Naive thymus-derived CD4-positive, alpha-beta T cell (primary cell): Measurements from ENCODE around the gene CCDC57. TPM values are rescaled to one million over a fixed set of nuclear protein-coding genes. Genes with fewer than 3 reads are reported as not detected.

ENCODE experiments used
- ATAC-seq: fragments of 150-1000 bp; cut with Tn5 transposase; 2 replicates; pipeline ENCODE4 v1.10.0; 2021; ENCODE audit warnings: mild to moderate bottlenecking, moderate library complexity
- CTCF ChIA-PET: fragments of 350-600 bp; sonication (Branson Sonifier 250); formaldehyde crosslinking; loops from one replicate; lab custom pipeline; 2021; ENCODE audit warnings: antibody characterized with exemption; lab: Charles Lee
- POLR2A ChIA-PET: fragments of 350-600 bp; sonication (Branson Sonifier 250); formaldehyde crosslinking; loops from one replicate; lab custom pipeline; 2021; ENCODE audit warnings: antibody characterized with exemption, inconsistent platforms; lab: Charles Lee
- DNase-seq, 9 donors: peaks; one replicate each; pipeline versions ENCODE4 v3.0.0 to v3.0.0-alpha.2; 2020 to 2022; ENCODE audit warnings: mixed read lengths in 1 of 9
- H3K27ac ChIP-seq: one replicate; pipeline ENCODE4 v1.7.0; 2013; ENCODE audit warnings: mild to moderate bottlenecking, low read depth, low read length, moderate library complexity
- H3K27me3 ChIP-seq, 2 donors: one replicate each; pipeline ENCODE4 v1.7.0; 2013; ENCODE audit warnings: low read length in 2 of 2, mild to moderate bottlenecking in 2 of 2, moderate library complexity in 2 of 2; ENCODE audit not compliant: control insufficient read depth in 2 of 2, insufficient read depth in 2 of 2
- H3K36me3 ChIP-seq, 3 experiments: 1 replicate in 2 of 3; 2 replicates in 1 of 3; pipeline ENCODE4 v1.7.0; 2013; ENCODE audit warnings: low read length in 3 of 3, mild to moderate bottlenecking in 3 of 3, moderate library complexity in 1 of 3; ENCODE audit not compliant: insufficient read depth in 3 of 3, control insufficient read depth in 2 of 3
- H3K4me1 ChIP-seq, 2 donors: one replicate each; pipeline ENCODE4 v1.7.0; 2013; ENCODE audit warnings: low read length in 2 of 2, mild to moderate bottlenecking in 2 of 2, moderate library complexity in 1 of 2; ENCODE audit not compliant: control insufficient read depth in 2 of 2, insufficient read depth in 2 of 2
- H3K4me3 ChIP-seq: 2 replicates; pipeline ENCODE4 v1.7.0; 2013; ENCODE audit warnings: mild to moderate bottlenecking, low read length
- H3K9me3 ChIP-seq, 3 experiments: 1 replicate in 2 of 3; 2 replicates in 1 of 3; pipeline ENCODE4 v1.7.0; 2013; ENCODE audit warnings: low read length in 3 of 3; ENCODE audit not compliant: control insufficient read depth in 2 of 3
- H3K27ac Mint-ChIP-seq, 9 donors: one replicate each; pipeline ENCODE4 v1.8.0; 2020 to 2022; ENCODE audit warnings: mixed read lengths in 9 of 9, mild to moderate bottlenecking in 8 of 9, moderate library complexity in 5 of 9, inconsistent platforms in 2 of 9
- H3K27me3 Mint-ChIP-seq, 5 donors: one replicate each; pipeline ENCODE4 v1.8.0; 2021 to 2022; ENCODE audit warnings: mixed read lengths in 5 of 5, mild to moderate bottlenecking in 1 of 5
- H3K36me3 Mint-ChIP-seq, 5 donors: one replicate each; pipeline ENCODE4 v1.8.0; 2020 to 2022; ENCODE audit warnings: mixed read lengths in 5 of 5, mild to moderate bottlenecking in 3 of 5, inconsistent platforms in 1 of 5
- H3K4me1 Mint-ChIP-seq, 7 donors: one replicate each; pipeline ENCODE4 v1.8.0; 2020 to 2022; ENCODE audit warnings: mixed read lengths in 7 of 7, mild to moderate bottlenecking in 3 of 7, inconsistent platforms in 1 of 7
- H3K4me3 Mint-ChIP-seq, 10 donors: one replicate each; pipeline ENCODE4 v1.8.0; 2020 to 2022; ENCODE audit warnings: mild to moderate bottlenecking in 10 of 10, mixed read lengths in 10 of 10, moderate library complexity in 6 of 10, inconsistent platforms in 2 of 10
- H3K9me3 Mint-ChIP-seq, 11 donors: one replicate each; pipeline ENCODE4 v1.8.0; 2020 to 2022; ENCODE audit warnings: mixed read lengths in 11 of 11, mild to moderate bottlenecking in 4 of 11, inconsistent platforms in 1 of 11, moderate library complexity in 1 of 11
- intact Hi-C, 2 donors: fragments of 100-400 bp; cut with micrococcal nuclease; formaldehyde crosslinking; loops; one replicate each; pipeline ENCODE4 v1.15.1; 2023
- polyA plus RNA-seq, 2 donors: library from polyadenylated mRNA; unstranded; fragments of 300-500 nt; fragmentation: Illumina TruSeq; gene quantifications; one replicate each; pipeline ENCODE4 v1.2.3, GENCODE V29; 2021
- total RNA-seq, 6 experiments: library from RNA in 5 of 6; stranded (reverse) in 5 of 6; gene quantifications; 1 replicate in 5 of 6; 2 replicates in 1 of 6; pipeline ENCODE4 v1.2.3 and lab custom pipeline; 2021 to 2026

Gene CCDC57
- total and polyA plus RNA-seq, 7 experiments from 2014 or later: 32.1 to 127 (median 92.1) TPM

GRCh38 chr17:82108961-82109475 is 103.6 kb downstream of the CCDC57 start:
- H3K4me1 Mint-ChIP-seq: peaks cover 15 to 42% (median 32%) of the 10 kb centered on the region in 7 donors
- H3K27me3 ChIP-seq: no peaks in the 10 kb centered on the region
- peak overlapping the region in 2 of 10 donors; percentile 27 to 30 for H3K4me3 Mint-ChIP-seq
- no peaks in the 10 kb centered on the region for H3K27me3 Mint-ChIP-seq
- POLR2A ChIA-PET: interaction anchor here (0.9 to 1.4 kb wide), 3 partner anchors 13 to 18 kb away, joined by 3 to 4 read pairs (median 3); no protein-coding TSS in a partner anchor
- H3K36me3 ChIP-seq: peaks cover 0 to 12% (median 0%) of the 10 kb centered on the region in 3 experiments
- no peak for DNase-seq
- CTCF ChIA-PET: no interaction called here
- peaks cover 0 to 18% (median 0%) of the 10 kb centered on the region in 5 donors for H3K36me3 Mint-ChIP-seq
- intact Hi-C loops: no loop called here
- H3K27ac Mint-ChIP-seq: peak overlapping the region in 8 of 9 donors; percentile 29 to 98 (median 71)
- H3K27ac ChIP-seq: peak overlapping the region; percentile 11
- no peak overlapping the region for H3K4me3 ChIP-seq
- H3K9me3 ChIP-seq: no peaks in the 10 kb centered on the region
- H3K9me3 Mint-ChIP-seq: no peaks in the 10 kb centered on the region
- no peak for ATAC-seq
- peaks cover 17 to 25% of the 10 kb centered on the region in 2 donors for H3K4me1 ChIP-seq

GRCh38 chr17:82108496-82108945 is 104.1 kb downstream of the CCDC57 start:
- intact Hi-C loops: no loop called here
- H3K27ac ChIP-seq: no peak overlapping the region
- H3K4me3 ChIP-seq: no peak overlapping the region
- POLR2A ChIA-PET: interaction anchor here (0.9 to 1.4 kb wide), 3 partner anchors 13 to 18 kb away, joined by 3 to 4 read pairs (median 3); no protein-coding TSS in a partner anchor
- no peaks in the 10 kb centered on the region for H3K9me3 ChIP-seq
- Mint-ChIP-seq H3K4me1 (peaks cover 15 to 42% (median 32%) of the 10 kb centered on the region in 7 donors), H3K36me3 (peaks cover 0 to 14% (median 0%) of the 10 kb centered on the region in 5 donors), H3K9me3 (no peaks in the 10 kb centered on the region), H3K4me3 (peak overlapping the region in 3 of 10 donors; percentile 12 to 52 (median 30)), H3K27ac (peak overlapping the region in 8 of 9 donors; percentile 29 to 98 (median 72)), H3K27me3 (no peaks in the 10 kb centered on the region)
- ATAC-seq: no peak
- CTCF ChIA-PET: interaction anchor here (1.1 kb wide), 1 partner anchor 14 kb away, joined by 3 read pairs; no protein-coding TSS in a partner anchor
- no peak for DNase-seq
- no peaks in the 10 kb centered on the region for H3K27me3 ChIP-seq
- peaks cover 17 to 25% of the 10 kb centered on the region in 2 donors for H3K4me1 ChIP-seq
- H3K36me3 ChIP-seq: peaks cover 0 to 9% (median 0%) of the 10 kb centered on the region in 3 experiments

- no peak overlapping the region for H3K4me3 ChIP-seq
- peaks cover 0 to 12% (median 0%) of the 10 kb centered on the region in 5 donors for H3K36me3 Mint-ChIP-seq
- peaks cover 0 to 5% (median 0%) of the 10 kb centered on the region in 3 experiments for H3K36me3 ChIP-seq
- intact Hi-C loops: no loop called here
- H3K4me3 Mint-ChIP-seq: peak overlapping the region in 7 of 10 donors; percentile 9 to 91 (median 46)
- ATAC-seq (no peak), DNase-seq (no peak)
- H3K9me3 ChIP-seq: no peaks in the 10 kb centered on the region
- ChIA-PET POLR2A (interaction anchor here (0.9 to 2.3 kb wide), 4 partner anchors 10 to 19 kb away, joined by 3 to 6 read pairs (median 4); partner anchors contain the start of gene FASN), CTCF (interaction anchor here (1.1 kb wide), 1 partner anchor 14 kb away, joined by 3 read pairs; no protein-coding TSS in a partner anchor)
- no peaks in the 10 kb centered on the region for H3K27me3 Mint-ChIP-seq
- H3K4me1 ChIP-seq: peaks cover 17 to 25% of the 10 kb centered on the region in 2 donors
- peak overlapping the region; percentile 89 for H3K27ac ChIP-seq
- peak overlapping the region in 5 of 9 donors; percentile 52 to 98 (median 86) for H3K27ac Mint-ChIP-seq
- H3K4me1 Mint-ChIP-seq: peaks cover 15 to 42% (median 32%) of the 10 kb centered on the region in 7 donors
- H3K9me3 Mint-ChIP-seq: no peaks in the 10 kb centered on the region
- H3K27me3 ChIP-seq: no peaks in the 10 kb centered on the region
These were observed 104.6 kb downstream of the CCDC57 start for GRCh38 chr17:82108038-82108437.

DNA sequence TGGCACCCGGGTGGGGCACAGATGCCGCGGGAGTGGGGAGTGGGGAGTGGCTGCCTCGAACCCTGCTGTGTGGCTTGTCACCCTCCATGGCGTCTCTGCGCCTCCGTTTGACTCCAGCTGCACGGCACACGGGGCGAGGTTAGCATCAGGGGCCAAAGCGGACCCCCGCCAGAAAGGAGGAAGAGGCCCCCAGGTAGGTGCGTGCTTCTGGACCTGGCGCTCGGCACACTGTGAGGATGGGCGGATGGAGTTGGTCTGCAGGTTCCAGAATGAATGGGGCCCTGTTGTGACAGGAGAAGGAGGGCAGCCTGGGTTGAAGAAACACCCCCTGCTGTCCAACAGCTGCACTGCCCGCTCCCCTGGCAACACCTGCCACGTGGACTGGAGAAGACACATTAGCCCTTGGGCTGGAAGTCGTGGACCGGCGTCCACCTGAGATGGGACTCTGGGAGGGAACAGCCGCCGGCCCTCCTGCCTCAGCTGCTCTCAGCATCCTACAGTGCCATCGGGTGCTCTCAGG is 105.2 kb downstream of the CCDC57 start:
- peak overlapping the region; percentile 89 for H3K27ac ChIP-seq
- peaks cover 0 to 6% (median 0%) of the 10 kb centered on the region in 5 donors for H3K36me3 Mint-ChIP-seq
- no peaks in the 10 kb centered on the region for H3K27me3 Mint-ChIP-seq
- no peak for DNase-seq
- H3K27me3 ChIP-seq: no peaks in the 10 kb centered on the region
- H3K4me3 Mint-ChIP-seq: peak overlapping the region in 6 of 10 donors; percentile 9 to 94 (median 82)
- no peak for ATAC-seq
- H3K27ac Mint-ChIP-seq: peak overlapping the region in 7 of 9 donors; percentile 52 to 99 (median 96)
- POLR2A ChIA-PET: interaction anchor here (0.6 to 2.3 kb wide), 6 partner anchors 9 to 77 kb away, joined by 3 to 11 read pairs (median 4); partner anchors contain the start of gene FASN
- CTCF ChIA-PET: interaction anchor here (1.1 to 2.7 kb wide), 5 partner anchors 9 to 46 kb away, joined by 3 to 14 read pairs (median 5); no protein-coding TSS in a partner anchor
- H3K36me3 ChIP-seq: peaks cover 0 to under 1% (median 0%) of the 10 kb centered on the region in 3 experiments
- no peaks in the 10 kb centered on the region for H3K9me3 ChIP-seq
- H3K9me3 Mint-ChIP-seq: no peaks in the 10 kb centered on the region
- intact Hi-C loops: loop anchor here (2.0 kb wide), 2 partner anchors 19 to 47 kb away; no protein-coding TSS in a partner anchor
- peaks cover 17 to 25% of the 10 kb centered on the region in 2 donors for H3K4me1 ChIP-seq
- H3K4me1 Mint-ChIP-seq: peaks cover 16 to 42% (median 32%) of the 10 kb centered on the region in 7 donors
- H3K4me3 ChIP-seq: peak overlapping the region; percentile 73

- peak overlapping the region; percentile 89 for H3K27ac ChIP-seq
- no peaks in the 10 kb centered on the region for H3K27me3 Mint-ChIP-seq
- H3K27ac Mint-ChIP-seq: peak overlapping the region; percentile 95 to 99 (median 97)
- H3K27me3 ChIP-seq: no peaks in the 10 kb centered on the region
- DNase-seq (no peak), ATAC-seq (no peak)
- peaks cover 17 to 25% of the 10 kb centered on the region in 2 donors for H3K4me1 ChIP-seq
- no peaks in the 10 kb centered on the region for H3K9me3 Mint-ChIP-seq
- H3K36me3 Mint-ChIP-seq: peaks cover 0 to 3% (median 0%) of the 10 kb centered on the region in 5 donors
- H3K4me1 Mint-ChIP-seq: peaks cover 18 to 42% (median 32%) of the 10 kb centered on the region in 7 donors
- intact Hi-C loops: loop anchor here (1.0 to 2.0 kb wide), 5 partner anchors 14 to 48 kb away; no protein-coding TSS in a partner anchor
- H3K4me3 Mint-ChIP-seq: peak overlapping the region; percentile 87 to 94 (median 90)
- ChIA-PET CTCF (interaction anchor here (0.9 to 2.7 kb wide), 9 partner anchors 10 to 87 kb away, joined by 3 to 14 read pairs (median 5); partner anchors contain the start of gene DCXR), POLR2A (interaction anchor here (0.6 to 2.9 kb wide), 21 partner anchors 8 to 191 kb away, joined by 3 to 45 read pairs (median 4); partner anchors contain the start of genes DCXR and FASN)
- peak overlapping the region; percentile 73 for H3K4me3 ChIP-seq
- H3K36me3 ChIP-seq: no peaks in the 10 kb centered on the region
- H3K9me3 ChIP-seq: no peaks in the 10 kb centered on the region
These were observed 105.8 kb downstream of the CCDC57 start for GRCh38 chr17:82106688-82107305.
